Stimulated activated effector memory CD8-positive, alpha-beta T cell treated with anti-CD3 and anti-CD28 coated beads, Interleukin-12 subunit alpha, Interleukin-12 subunit beta, amount 100 ng/mL, for 72 hours (primary cell): Measurements from ENCODE around the gene ABI3.
A peak's percentile ranks its signal among the peaks of the same experiment; 100 is the strongest.

ENCODE experiments used
- ATAC-seq: fragments of 150-1000 bp; cut with Tn5 transposase; 2 replicates; pipeline ENCODE4 v1.10.0; 2021
- DNase-seq, 2 donors: peaks; one replicate each; pipeline ENCODE4 v3.0.0; 2021 to 2022; ENCODE audit warnings: low spot score in 2 of 2
- H3K27ac Mint-ChIP-seq: one replicate; pipeline ENCODE4 v1.8.0; 2022; ENCODE audit warnings: mild to moderate bottlenecking, mixed read lengths
- H3K36me3 Mint-ChIP-seq: one replicate; pipeline ENCODE4 v1.8.0; 2022; ENCODE audit warnings: mild to moderate bottlenecking, mixed read lengths
- H3K4me1 Mint-ChIP-seq: one replicate; pipeline ENCODE4 v1.8.0; 2022; ENCODE audit warnings: mixed read lengths
- H3K4me3 Mint-ChIP-seq: one replicate; pipeline ENCODE4 v1.8.0; 2022; ENCODE audit warnings: mild to moderate bottlenecking, mixed read lengths
- H3K9me3 Mint-ChIP-seq: one replicate; pipeline ENCODE4 v1.8.0; 2022; ENCODE audit warnings: mixed read lengths

The ABI3 gene

DNA sequence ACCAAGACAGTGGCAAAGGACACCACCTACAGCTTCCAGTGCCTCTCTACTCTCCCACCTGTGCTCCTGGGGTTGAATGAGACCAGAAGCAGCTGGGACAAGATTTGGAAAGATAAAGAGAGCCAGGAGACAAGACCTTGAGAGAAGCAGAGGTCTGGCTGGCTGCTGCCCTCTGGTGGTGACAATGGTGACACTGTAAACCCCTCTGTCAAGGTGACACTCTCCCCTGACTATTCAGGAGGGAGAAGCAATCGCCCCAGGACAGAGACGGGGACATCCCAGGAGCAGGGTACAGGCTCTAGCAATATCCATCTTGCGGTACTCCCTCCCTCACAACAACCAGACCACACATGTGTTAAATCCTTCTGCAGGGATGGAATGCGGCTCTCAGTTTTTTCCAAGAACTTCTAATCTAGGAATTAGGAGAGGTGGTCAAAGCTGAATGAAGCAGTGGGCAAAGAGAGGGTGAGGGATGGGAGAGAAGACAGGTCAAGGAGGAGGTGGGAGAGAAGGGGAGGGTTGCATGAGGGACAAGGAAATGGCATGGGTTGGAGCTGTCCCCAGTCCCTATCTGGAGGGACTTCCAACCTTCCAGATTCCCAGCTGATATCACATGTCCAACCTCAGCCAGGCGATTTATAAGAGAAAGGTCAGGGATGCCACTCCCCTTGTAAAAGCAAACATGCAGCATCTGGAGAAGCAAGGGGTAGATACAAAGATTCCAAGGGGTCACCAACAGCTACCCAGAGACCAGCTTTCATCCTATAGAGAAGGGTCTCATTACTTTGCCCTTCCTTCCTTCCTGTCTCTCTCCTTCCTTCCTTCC, 17.1 kb downstream of the ABI3 start:
- H3K9me3 Mint-ChIP-seq, result no peaks in the 10 kb centered on the region
- ATAC-seq (peak; percentile 54), DNase-seq (peak; percentile 62 to 88)
- peaks cover 41% of the 10 kb centered on the region for H3K36me3 Mint-ChIP-seq
- H3K4me1 Mint-ChIP-seq, result peaks cover 58% of the 10 kb centered on the region
- no peak overlapping the region for H3K4me3 Mint-ChIP-seq
- peak overlapping the region; percentile 53 for H3K27ac Mint-ChIP-seq

DNA sequence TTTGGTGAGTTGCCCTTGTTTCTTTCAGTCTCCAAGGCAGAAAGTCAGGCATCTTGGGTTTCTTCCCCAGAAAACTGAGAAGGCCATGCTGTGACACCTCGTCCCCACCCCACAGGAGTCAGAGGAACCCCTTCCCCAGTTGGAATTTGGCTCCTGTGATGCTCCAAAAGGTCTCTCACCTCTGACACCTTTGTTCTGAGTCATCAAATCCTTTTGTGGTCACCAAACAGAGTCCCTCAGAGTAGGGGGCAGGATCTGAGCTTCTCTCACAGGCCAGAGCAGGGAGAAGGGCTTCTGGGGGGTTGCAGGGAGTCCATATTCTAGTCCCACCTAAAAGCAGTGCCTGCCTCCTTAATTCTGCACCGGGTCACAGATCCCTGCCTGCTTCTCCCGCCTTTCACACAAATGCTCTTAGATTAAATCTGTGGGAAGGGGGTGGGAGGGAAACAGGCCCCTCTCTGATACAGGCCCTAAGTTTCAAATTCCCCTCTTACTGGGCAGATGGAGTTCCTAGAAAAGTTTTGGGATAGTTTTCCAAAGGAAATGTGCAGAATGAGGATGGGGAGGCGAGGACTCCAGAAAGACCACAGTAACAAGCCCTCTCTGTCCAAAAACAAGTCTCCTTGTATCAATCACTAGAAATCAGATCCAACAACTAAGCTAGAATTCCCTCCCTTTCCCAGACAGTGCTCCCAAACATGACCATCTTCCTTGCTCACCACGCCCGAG, 18.7 kb downstream of the ABI3 start:
- H3K27ac Mint-ChIP-seq, result peak overlapping the region; percentile 8
- no peak for ATAC-seq
- H3K4me3 Mint-ChIP-seq, result peak overlapping the region; percentile 73
- peaks cover 46% of the 10 kb centered on the region for H3K4me1 Mint-ChIP-seq
- no peaks in the 10 kb centered on the region for H3K9me3 Mint-ChIP-seq
- H3K36me3 Mint-ChIP-seq, result peaks cover 26% of the 10 kb centered on the region
- DNase-seq, result no peak

- Mint-ChIP-seq H3K9me3 (no peaks in the 10 kb centered on the region), H3K36me3 (peaks cover 19% of the 10 kb centered on the region), H3K4me3 (peak overlapping the region; percentile 73), H3K4me1 (peaks cover 39% of the 10 kb centered on the region), H3K27ac (peak overlapping the region; percentile 8)
- DNase-seq (no peak), ATAC-seq (peak; percentile 3)
Observed at GRCh38 chr17:49229805-49230600, 19.5 kb downstream of the ABI3 start.

DNA sequence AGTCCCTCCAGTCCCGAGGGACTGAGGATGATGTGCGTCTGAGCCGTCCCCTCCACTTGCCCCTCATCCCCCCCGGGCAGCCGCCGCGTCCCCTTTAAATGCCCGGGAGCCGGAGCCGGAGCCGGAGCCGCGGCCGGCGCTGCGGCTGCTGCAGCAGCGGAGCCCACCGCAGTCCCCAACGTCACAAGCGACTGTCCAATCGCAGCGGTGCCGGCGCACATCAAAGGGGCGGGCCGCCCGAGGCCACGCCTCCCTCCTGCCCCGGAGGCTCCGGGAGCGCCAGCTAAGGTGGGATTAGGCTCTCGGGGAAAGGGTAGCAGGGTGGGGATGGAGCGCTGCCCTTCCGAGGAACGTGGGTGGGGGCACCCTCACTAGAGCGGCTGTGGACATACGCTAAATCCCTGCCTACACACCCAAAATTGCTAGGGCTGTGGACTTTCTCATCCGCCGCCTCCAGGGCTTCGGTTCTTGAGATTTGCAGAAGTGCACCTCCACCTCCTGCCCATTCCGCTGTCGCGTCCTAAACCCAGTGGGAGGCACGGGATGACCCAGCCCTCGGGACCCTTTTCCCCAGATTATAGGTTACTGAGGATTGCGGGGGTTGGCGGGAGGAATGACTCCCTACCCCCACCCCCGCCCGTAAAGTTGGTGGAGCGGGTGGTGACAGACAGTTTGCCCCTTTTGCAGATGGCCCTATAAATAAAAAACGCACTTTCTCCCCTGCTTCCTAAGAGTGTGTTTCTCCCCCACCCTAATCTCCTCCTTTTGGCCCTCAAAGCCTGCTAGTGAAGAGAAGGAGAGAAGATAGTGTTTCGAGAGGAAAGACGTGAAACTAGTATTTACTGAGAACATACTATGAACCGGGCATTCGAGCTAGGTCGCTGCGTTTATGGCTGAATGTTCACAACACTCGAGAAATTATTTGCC, 20.4 kb downstream of the ABI3 start, which contains the start of gene PHOSPHO1:
TSS of gene PHOSPHO1 (minus strand) at position 152 of the 927 bp plus-strand sequence. CDS start 4,096 bp downstream, outside the sequence.
- H3K36me3 Mint-ChIP-seq, result peaks cover 10% of the 10 kb centered on the region
- H3K9me3 Mint-ChIP-seq, result no peaks in the 10 kb centered on the region
- ATAC-seq, result peak; percentile 94
- peak; percentile 80 to 92 for DNase-seq
- peaks cover 33% of the 10 kb centered on the region for H3K4me1 Mint-ChIP-seq
- H3K27ac Mint-ChIP-seq, result peak within 1 kb of the TSS; percentile 8
- H3K4me3 Mint-ChIP-seq, result peak within 1 kb of the TSS; percentile 73

GRCh38 chr17:49231563-49231894, 21.0 kb downstream of the ABI3 start:
- DNase-seq (no peak), ATAC-seq (no peak)
- Mint-ChIP-seq H3K4me1 (peaks cover 29% of the 10 kb centered on the region), H3K9me3 (no peaks in the 10 kb centered on the region), H3K4me3 (peak overlapping the region; percentile 73), H3K27ac (no peak overlapping the region), H3K36me3 (peaks cover 9% of the 10 kb centered on the region)

DNA sequence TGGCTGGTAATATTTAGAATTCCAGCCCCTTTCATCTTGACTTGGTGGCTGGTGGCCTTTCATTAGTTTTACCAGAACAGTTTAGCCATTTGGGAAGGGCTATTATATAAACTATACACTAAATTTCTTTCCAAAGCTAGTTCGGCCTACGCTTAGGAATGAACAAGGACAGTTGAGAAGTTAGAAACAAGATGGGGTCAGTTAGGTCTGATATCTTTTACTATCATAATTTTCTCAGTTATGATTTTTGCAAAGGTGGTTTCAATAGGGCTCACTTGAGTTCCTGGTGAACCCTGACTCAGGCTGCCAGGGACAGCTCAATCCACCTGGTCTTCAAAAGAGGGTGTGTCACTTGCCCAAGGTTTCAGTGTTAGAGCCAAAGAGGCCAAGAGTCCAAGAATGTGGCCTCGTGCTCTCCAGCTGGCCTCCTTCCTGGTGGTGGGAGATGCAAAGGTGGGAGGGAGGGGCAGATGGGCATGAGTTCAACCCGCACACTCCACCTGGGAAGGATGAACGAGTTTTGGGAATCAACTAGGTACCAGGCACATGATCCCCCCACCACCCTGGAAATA, 24.1 kb downstream of the ABI3 start:
- Mint-ChIP-seq H3K36me3 (no peaks in the 10 kb centered on the region), H3K4me3 (no peak overlapping the region), H3K4me1 (peaks cover 10% of the 10 kb centered on the region), H3K27ac (no peak overlapping the region), H3K9me3 (no peaks in the 10 kb centered on the region)
- ATAC-seq, result no peak
- no peak for DNase-seq

DNA sequence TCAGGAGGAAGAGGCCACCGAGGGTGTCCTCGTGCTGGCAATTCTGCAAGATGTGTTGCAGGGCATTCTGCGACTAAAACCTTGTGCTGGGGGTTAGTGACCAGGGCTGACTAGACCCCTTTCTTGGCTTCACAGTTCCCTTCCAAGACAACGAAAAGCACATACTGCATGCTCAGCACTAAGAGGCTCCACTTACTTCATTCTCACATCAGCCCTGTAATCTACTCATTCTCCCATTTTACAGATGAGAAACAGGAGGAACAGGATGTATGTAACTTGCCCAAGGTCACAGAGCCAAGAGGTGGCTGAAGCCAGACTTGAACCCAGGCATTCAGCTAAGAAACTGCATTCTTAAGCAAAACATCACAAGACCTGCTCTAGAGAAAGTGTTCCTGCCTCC, 25.4 kb downstream of the ABI3 start:
- ATAC-seq (no peak), DNase-seq (no peak)
- H3K4me3 Mint-ChIP-seq, result no peak overlapping the region
- H3K36me3 Mint-ChIP-seq, result no peaks in the 10 kb centered on the region
- no peaks in the 10 kb centered on the region for H3K9me3 Mint-ChIP-seq
- no peaks in the 10 kb centered on the region for H3K4me1 Mint-ChIP-seq
- no peak overlapping the region for H3K27ac Mint-ChIP-seq

DNA sequence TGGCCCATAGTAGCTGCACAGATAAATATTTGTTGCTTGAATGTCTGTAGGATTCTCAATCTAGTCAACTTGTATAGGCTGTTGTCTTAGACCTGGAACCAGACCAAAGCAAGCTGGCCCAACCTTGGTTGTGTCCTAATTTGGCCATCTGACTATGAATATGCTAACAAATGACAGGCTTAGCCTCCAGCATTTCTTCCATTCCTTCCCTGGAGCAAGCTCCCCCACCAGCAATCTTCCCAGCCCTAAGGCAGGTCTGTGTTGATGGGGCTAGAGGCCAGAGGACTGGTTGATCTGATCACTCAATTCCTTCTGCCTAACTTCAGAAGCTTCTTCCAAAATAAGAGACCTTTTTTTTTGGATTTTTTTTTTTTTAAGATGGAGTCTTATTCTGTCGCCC, 29.5 kb downstream of the ABI3 start:
- H3K27ac Mint-ChIP-seq, result no peak overlapping the region
- no peak overlapping the region for H3K4me3 Mint-ChIP-seq
- ATAC-seq, result no peak
- no peaks in the 10 kb centered on the region for H3K4me1 Mint-ChIP-seq
- H3K36me3 Mint-ChIP-seq, result no peaks in the 10 kb centered on the region
- no peaks in the 10 kb centered on the region for H3K9me3 Mint-ChIP-seq
- DNase-seq, result no peak

DNA sequence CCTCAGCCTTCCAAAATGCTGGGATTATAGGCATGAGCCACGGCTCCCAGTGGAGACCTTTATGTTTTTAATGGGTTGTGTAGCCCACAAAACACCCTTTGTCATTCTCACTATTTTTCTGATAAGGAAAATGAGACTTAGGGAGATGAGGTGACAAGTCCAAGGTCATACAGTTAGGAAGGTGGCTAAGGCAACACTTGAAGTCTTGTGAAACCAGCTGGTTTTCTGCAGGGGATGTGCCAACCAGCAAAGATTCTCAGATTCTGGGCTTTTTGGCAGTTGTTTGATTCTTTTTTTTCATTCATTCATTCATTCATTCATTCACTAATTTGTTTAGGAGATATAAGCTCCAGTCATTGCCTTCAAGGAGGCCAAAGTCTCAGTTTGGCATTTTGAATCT, 30.1 kb downstream of the ABI3 start:
- no peaks in the 10 kb centered on the region for H3K4me1 Mint-ChIP-seq
- H3K36me3 Mint-ChIP-seq, result no peaks in the 10 kb centered on the region

DNA sequence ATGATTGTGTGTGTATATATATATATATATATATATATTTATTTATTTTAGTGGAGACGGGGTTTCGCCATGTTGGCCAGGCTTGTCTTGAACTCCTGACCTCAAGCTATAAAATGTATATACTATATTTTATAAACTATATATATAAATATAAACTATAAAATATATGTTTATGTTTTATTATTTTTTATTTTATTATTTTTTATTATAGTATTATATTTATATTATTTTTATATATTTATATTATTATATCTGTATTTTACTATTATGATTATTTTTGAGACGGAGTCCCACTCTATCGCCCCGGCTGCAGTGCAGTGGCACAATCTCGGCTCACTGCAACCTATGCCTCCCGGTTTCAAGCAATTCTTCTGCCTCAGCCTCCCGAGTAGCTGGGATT, 30.5 kb downstream of the ABI3 start:
- Mint-ChIP-seq H3K36me3 (no peaks in the 10 kb centered on the region), H3K4me3 (no peak overlapping the region), H3K4me1 (no peaks in the 10 kb centered on the region), H3K9me3 (no peaks in the 10 kb centered on the region), H3K27ac (no peak overlapping the region)
- ATAC-seq (no peak), DNase-seq (no peak)

More for the DNA sequence above, 30.1 kb downstream of the ABI3 start:
- Mint-ChIP-seq H3K9me3 (no peaks in the 10 kb centered on the region), H3K27ac (no peak overlapping the region), H3K4me3 (no peak overlapping the region)
- DNase-seq (no peak), ATAC-seq (no peak)

GRCh38 chr17:49241692-49242397, 31.3 kb downstream of the ABI3 start:
- Mint-ChIP-seq H3K4me3 (no peak overlapping the region), H3K27ac (no peak overlapping the region), H3K36me3 (no peaks in the 10 kb centered on the region), H3K9me3 (no peaks in the 10 kb centered on the region), H3K4me1 (no peaks in the 10 kb centered on the region)
- no peak for DNase-seq
- ATAC-seq, result no peak

- H3K4me1 Mint-ChIP-seq, result no peaks in the 10 kb centered on the region
- no peak for ATAC-seq
- no peak for DNase-seq
- no peaks in the 10 kb centered on the region for H3K36me3 Mint-ChIP-seq
- no peak overlapping the region for H3K27ac Mint-ChIP-seq
- no peaks in the 10 kb centered on the region for H3K9me3 Mint-ChIP-seq
- no peak overlapping the region for H3K4me3 Mint-ChIP-seq
Observed at GRCh38 chr17:49242813-49243212, 32.3 kb downstream of the ABI3 start.

- Mint-ChIP-seq H3K4me3 (no peak overlapping the region), H3K27ac (no peak overlapping the region), H3K4me1 (no peaks in the 10 kb centered on the region), H3K9me3 (no peaks in the 10 kb centered on the region), H3K36me3 (no peaks in the 10 kb centered on the region)
- DNase-seq (no peak), ATAC-seq (no peak)
Observed at GRCh38 chr17:49244839-49245238, 34.3 kb downstream of the ABI3 start.

- Mint-ChIP-seq H3K27ac (no peak overlapping the region), H3K4me3 (no peak overlapping the region), H3K4me1 (no peaks in the 10 kb centered on the region), H3K9me3 (no peaks in the 10 kb centered on the region), H3K36me3 (no peaks in the 10 kb centered on the region)
- DNase-seq, result no peak
- ATAC-seq, result no peak
Observed at GRCh38 chr17:49247944-49248343, 37.4 kb downstream of the ABI3 start.
